HL-60 (cell line): ENCODE data around the gene PPP3CA.
A peak's percentile ranks its signal among the peaks of the same experiment; 100 is the strongest.

ENCODE experiments used
- DNase-seq, 2 experiments: peaks; one replicate each; pipeline ENCODE4 v3.0.0-alpha.2; 2010 to 2020; ENCODE audit warnings: low read depth in 1 of 2, low spot score in 1 of 2
- H3K27ac ChIP-seq: fragments of 250-450 bp; sonication (Bioruptor Pico); replicated peaks from 2 replicates; pipeline ENCODE4 v1.5.1; 2020; ENCODE audit warnings: mild to moderate bottlenecking, moderate library complexity
- H3K27me3 ChIP-seq: fragments of 250-450 bp; sonication (Bioruptor Pico); 2 replicates; pipeline ENCODE4 v1.5.1; 2021; ENCODE audit warnings: mild to moderate bottlenecking, moderate library complexity; ENCODE audit not compliant: insufficient read depth, poor library complexity, severe bottlenecking
- H3K4me3 ChIP-seq: replicated peaks from 2 replicates; pipeline ENCODE4 v1.5.1; 2011; ENCODE audit warnings: mild to moderate bottlenecking, control low read depth, low read length; ENCODE audit not compliant: insufficient read depth
- CTCF ChIP-seq: IDR thresholded peaks from one replicate; pipeline ENCODE4 v1.5.1; 2011; ENCODE audit warnings: low read length, control low read depth, inconsistent platforms; ENCODE audit not compliant: insufficient read depth
- GABPA ChIP-seq: IDR thresholded peaks from 2 replicates; pipeline ENCODE4 v1.6.1; 2012; ENCODE audit warnings: low read depth
- POLR2AphosphoS5 ChIP-seq: IDR thresholded peaks from 2 replicates; pipeline ENCODE4 v1.6.1; 2012; ENCODE audit warnings: low read depth
- SPI1 ChIP-seq: IDR thresholded peaks from 2 replicates; pipeline ENCODE4 v1.6.1; 2012; ENCODE audit warnings: low read depth, mild to moderate bottlenecking, borderline replicate concordance
- TF ChIP-seq, protein P1 (sequence below): IDR thresholded peaks from 2 replicates; pipeline ENCODE4 v1.6.1; 2012; ENCODE audit warnings: low read depth; ENCODE audit not compliant: insufficient replicate concordance

Gene PPP3CA

DNA sequence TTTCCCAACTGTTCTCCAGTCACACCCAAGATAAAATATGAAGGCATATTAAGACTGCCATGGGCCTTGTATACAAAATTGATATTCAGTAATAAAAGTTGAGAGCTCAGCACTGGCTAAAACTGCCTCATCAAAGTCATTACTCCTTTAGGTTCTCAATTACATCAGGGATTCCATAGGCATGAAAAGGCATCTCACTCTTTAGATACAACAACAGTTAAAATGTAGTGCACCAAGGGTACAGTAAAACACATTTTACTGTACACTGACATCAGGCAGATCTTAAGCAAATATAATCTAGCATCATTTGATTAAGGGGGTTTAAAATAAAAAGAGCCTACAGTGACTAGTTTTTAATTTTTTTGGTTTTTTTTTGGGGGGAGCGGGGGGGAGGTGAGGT lies 107.7 kb downstream of the PPP3CA start:
- no peaks in the 10 kb centered on the region for H3K27me3 ChIP-seq
- no peak overlapping the region for H3K27ac ChIP-seq
- H3K4me3 ChIP-seq = no peak overlapping the region
- TF ChIP-seq CTCF (no peak), GABPA (no peak), POLR2AphosphoS5 (no peak), SPI1 (no peak)
- TF ChIP-seq, protein P1, sequence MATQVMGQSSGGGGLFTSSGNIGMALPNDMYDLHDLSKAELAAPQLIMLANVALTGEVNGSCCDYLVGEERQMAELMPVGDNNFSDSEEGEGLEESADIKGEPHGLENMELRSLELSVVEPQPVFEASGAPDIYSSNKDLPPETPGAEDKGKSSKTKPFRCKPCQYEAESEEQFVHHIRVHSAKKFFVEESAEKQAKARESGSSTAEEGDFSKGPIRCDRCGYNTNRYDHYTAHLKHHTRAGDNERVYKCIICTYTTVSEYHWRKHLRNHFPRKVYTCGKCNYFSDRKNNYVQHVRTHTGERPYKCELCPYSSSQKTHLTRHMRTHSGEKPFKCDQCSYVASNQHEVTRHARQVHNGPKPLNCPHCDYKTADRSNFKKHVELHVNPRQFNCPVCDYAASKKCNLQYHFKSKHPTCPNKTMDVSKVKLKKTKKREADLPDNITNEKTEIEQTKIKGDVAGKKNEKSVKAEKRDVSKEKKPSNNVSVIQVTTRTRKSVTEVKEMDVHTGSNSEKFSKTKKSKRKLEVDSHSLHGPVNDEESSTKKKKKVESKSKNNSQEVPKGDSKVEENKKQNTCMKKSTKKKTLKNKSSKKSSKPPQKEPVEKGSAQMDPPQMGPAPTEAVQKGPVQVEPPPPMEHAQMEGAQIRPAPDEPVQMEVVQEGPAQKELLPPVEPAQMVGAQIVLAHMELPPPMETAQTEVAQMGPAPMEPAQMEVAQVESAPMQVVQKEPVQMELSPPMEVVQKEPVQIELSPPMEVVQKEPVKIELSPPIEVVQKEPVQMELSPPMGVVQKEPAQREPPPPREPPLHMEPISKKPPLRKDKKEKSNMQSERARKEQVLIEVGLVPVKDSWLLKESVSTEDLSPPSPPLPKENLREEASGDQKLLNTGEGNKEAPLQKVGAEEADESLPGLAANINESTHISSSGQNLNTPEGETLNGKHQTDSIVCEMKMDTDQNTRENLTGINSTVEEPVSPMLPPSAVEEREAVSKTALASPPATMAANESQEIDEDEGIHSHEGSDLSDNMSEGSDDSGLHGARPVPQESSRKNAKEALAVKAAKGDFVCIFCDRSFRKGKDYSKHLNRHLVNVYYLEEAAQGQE = no peak
- no peak for DNase-seq

- Histone ChIP-seq H3K4me3 (no peak overlapping the region), H3K27me3 (no peaks in the 10 kb centered on the region), H3K27ac (no peak overlapping the region)
- DNase-seq = peak in 1 of 2 experiments; percentile 4
- TF ChIP-seq CTCF (no peak), POLR2AphosphoS5 (no peak), GABPA (no peak), SPI1 (no peak)
- TF ChIP-seq, protein P1 = no peak
These were observed 108.6 kb downstream of the PPP3CA start for GRCh38 chr4:101238706-101239105.

DNA sequence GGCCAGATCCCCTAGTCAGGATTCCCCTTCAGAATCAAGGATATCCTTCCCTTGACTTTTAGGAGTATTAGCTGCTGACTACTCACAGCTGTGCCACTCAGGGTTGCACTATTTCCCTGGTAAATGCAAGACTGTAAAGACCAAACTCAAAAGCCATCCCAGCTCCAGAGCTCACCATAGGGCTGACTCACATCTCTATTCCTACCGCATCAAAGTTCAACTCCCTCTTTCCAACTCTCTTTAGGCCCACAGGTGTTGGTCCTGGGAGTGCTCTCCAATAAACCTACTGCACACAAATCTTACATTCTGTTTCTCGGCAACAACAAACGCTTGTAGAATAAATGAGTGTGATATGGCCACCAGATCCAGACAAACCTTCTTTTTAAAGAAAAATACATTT lies 109.6 kb downstream of the PPP3CA start:
- Histone ChIP-seq H3K4me3 (no peak overlapping the region), H3K27ac (no peak overlapping the region), H3K27me3 (no peaks in the 10 kb centered on the region)
- TF ChIP-seq, protein P1 = no peak
- no peak for DNase-seq

DNA sequence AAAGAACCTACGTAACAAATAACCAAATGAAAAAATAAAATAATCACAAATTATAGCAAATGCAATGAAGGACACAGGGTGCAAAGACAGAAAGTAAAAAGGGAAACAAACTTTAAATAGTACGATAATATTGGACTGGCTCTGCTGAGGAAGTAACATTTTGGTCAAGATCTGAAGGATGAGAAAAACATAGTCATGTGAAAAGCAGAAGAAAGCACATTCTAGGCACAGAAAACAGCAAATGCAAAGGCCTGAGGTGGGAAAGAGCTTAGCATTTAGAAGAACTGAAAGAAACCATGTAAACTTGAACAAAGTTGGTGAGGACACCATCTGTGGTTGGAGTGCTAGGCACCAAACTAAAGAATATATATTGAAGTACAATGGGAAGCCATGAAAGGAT lies 111.2 kb downstream of the PPP3CA start:
- Histone ChIP-seq H3K4me3 (no peak overlapping the region), H3K27ac (no peak overlapping the region), H3K27me3 (no peaks in the 10 kb centered on the region)
- TF ChIP-seq SPI1 (no peak), POLR2AphosphoS5 (no peak), CTCF (no peak), GABPA (no peak)
- TF ChIP-seq, protein P1 = no peak
- DNase-seq = no peak
